ENCODE measurements around the gene PFKFB3. TPM values are rescaled to one million over a fixed set of nuclear protein-coding genes. Genes with fewer than 3 reads are reported as not detected.

The PFKFB3 gene
- total and polyA plus RNA-seq, 2 of the 13 experiments (the other 11 are each of a cell fraction or from before 2014, with no cell fraction given): 1.2 to 13.3 TPM

DNA sequence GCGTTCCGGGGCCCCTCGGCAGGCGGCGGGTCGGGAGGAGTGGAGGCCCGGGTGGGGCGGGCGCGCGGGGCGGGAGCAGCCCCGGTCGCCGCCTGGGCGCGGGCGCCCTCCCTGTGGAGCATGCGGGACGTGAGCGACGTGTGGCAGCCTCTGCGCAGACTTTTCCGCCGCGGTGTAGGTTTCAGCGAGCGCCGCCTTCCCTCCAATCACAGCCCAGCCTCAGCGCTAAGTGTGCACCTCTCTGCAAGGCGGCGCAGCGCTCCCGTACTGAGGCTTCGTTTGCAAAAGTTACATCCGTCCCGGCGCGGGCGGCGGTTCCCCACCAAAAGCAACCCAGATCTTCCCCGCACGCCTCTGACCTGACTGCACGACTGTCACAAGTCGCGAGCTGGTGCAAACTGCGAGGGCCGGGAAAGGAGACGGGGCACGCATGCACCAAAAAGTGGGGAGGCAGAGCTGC lies 1.2 kb upstream of the PFKFB3 start (continued):
- TF ChIP-seq ZNF337 (CRISPR knock-in tag; IDR thresholded peaks at IDR 0.05; ENCODE audit: borderline replicate concordance, low read depth) (no peak), MTA1 (CRISPR knock-in tag; IDR thresholded peaks at IDR 0.05; ENCODE audit: borderline replicate concordance) (no peak), SIX1 (CRISPR knock-in tag; IDR thresholded peaks at IDR 0.05; ENCODE audit: borderline replicate concordance) (peak; percentile 17; the same call in 1 of the 2 replicates), POLR2A (IDR thresholded peaks at IDR 0.05; ENCODE audit: insufficient read depth in 1 of 2, low read depth in 2 of 2, low read length in 2 of 2) (no peak), SIN3A (IDR thresholded peaks at IDR 0.05; ENCODE audit: borderline replicate concordance, low read depth, low read length) (no peak), ZNF850 (CRISPR knock-in tag; conservative IDR thresholded peaks at IDR 0.05) (no peak), SUZ12 (IDR thresholded peaks at IDR 0.05; ENCODE audit: low read depth, low read length) (no peak), HOXA5 (CRISPR knock-in tag; IDR thresholded peaks at IDR 0.05) (no peak), RFX5 (IDR thresholded peaks at IDR 0.05; ENCODE audit: low read depth, low read length) (no peak), ZSCAN12 (CRISPR knock-in tag; IDR thresholded peaks at IDR 0.05) (no peak), POLR2G (IDR thresholded peaks at IDR 0.05; ENCODE audit: low read depth, low read length) (peak; percentile 80), REPIN1 (CRISPR knock-in tag; IDR thresholded peaks at IDR 0.05; ENCODE audit: borderline replicate concordance, low read depth) (no peak), SMC3 (IDR thresholded peaks at IDR 0.05; ENCODE audit: low read length) (no peak), ZNF879 (CRISPR knock-in tag; IDR thresholded peaks at IDR 0.05) (no peak), HOXA7 (CRISPR knock-in tag; IDR thresholded peaks at IDR 0.05) (no peak)
- TF ChIP-seq, protein P1, sequence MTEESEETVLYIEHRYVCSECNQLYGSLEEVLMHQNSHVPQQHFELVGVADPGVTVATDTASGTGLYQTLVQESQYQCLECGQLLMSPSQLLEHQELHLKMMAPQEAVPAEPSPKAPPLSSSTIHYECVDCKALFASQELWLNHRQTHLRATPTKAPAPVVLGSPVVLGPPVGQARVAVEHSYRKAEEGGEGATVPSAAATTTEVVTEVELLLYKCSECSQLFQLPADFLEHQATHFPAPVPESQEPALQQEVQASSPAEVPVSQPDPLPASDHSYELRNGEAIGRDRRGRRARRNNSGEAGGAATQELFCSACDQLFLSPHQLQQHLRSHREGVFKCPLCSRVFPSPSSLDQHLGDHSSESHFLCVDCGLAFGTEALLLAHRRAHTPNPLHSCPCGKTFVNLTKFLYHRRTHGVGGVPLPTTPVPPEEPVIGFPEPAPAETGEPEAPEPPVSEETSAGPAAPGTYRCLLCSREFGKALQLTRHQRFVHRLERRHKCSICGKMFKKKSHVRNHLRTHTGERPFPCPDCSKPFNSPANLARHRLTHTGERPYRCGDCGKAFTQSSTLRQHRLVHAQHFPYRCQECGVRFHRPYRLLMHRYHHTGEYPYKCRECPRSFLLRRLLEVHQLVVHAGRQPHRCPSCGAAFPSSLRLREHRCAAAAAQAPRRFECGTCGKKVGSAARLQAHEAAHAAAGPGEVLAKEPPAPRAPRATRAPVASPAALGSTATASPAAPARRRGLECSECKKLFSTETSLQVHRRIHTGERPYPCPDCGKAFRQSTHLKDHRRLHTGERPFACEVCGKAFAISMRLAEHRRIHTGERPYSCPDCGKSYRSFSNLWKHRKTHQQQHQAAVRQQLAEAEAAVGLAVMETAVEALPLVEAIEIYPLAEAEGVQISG (CRISPR knock-in tag; IDR thresholded peaks at IDR 0.05): peak; percentile 26; the same call in 1 of the 2 replicates
- TF ChIP-seq, protein P2, sequence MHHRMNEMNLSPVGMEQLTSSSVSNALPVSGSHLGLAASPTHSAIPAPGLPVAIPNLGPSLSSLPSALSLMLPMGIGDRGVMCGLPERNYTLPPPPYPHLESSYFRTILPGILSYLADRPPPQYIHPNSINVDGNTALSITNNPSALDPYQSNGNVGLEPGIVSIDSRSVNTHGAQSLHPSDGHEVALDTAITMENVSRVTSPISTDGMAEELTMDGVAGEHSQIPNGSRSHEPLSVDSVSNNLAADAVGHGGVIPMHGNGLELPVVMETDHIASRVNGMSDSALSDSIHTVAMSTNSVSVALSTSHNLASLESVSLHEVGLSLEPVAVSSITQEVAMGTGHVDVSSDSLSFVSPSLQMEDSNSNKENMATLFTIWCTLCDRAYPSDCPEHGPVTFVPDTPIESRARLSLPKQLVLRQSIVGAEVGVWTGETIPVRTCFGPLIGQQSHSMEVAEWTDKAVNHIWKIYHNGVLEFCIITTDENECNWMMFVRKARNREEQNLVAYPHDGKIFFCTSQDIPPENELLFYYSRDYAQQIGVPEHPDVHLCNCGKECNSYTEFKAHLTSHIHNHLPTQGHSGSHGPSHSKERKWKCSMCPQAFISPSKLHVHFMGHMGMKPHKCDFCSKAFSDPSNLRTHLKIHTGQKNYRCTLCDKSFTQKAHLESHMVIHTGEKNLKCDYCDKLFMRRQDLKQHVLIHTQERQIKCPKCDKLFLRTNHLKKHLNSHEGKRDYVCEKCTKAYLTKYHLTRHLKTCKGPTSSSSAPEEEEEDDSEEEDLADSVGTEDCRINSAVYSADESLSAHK (CRISPR knock-in tag; IDR thresholded peaks at IDR 0.05; ENCODE audit: borderline replicate concordance): 0 out of 2 replicates have a peak, but pooled peaks have one; percentile 34
- TF ChIP-seq, protein P3, sequence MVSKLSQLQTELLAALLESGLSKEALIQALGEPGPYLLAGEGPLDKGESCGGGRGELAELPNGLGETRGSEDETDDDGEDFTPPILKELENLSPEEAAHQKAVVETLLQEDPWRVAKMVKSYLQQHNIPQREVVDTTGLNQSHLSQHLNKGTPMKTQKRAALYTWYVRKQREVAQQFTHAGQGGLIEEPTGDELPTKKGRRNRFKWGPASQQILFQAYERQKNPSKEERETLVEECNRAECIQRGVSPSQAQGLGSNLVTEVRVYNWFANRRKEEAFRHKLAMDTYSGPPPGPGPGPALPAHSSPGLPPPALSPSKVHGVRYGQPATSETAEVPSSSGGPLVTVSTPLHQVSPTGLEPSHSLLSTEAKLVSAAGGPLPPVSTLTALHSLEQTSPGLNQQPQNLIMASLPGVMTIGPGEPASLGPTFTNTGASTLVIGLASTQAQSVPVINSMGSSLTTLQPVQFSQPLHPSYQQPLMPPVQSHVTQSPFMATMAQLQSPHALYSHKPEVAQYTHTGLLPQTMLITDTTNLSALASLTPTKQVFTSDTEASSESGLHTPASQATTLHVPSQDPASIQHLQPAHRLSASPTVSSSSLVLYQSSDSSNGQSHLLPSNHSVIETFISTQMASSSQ (IDR thresholded peaks at IDR 0.05; ENCODE audit: low read depth): no peak
- TF ChIP-seq, protein P3 (CRISPR knock-in tag; IDR thresholded peaks at IDR 0.05; ENCODE audit: borderline replicate concordance): no peak
- TF ChIP-seq, protein P4, sequence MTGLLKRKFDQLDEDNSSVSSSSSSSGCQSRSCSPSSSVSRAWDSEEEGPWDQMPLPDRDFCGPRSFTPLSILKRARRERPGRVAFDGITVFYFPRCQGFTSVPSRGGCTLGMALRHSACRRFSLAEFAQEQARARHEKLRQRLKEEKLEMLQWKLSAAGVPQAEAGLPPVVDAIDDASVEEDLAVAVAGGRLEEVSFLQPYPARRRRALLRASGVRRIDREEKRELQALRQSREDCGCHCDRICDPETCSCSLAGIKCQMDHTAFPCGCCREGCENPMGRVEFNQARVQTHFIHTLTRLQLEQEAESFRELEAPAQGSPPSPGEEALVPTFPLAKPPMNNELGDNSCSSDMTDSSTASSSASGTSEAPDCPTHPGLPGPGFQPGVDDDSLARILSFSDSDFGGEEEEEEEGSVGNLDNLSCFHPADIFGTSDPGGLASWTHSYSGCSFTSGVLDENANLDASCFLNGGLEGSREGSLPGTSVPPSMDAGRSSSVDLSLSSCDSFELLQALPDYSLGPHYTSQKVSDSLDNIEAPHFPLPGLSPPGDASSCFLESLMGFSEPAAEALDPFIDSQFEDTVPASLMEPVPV (CRISPR knock-in tag; IDR thresholded peaks at IDR 0.05): 0 out of 2 replicates have a peak, but pooled peaks have one; percentile 13
